GM19372 (cell line): ENCODE data around the gene JUN.

Experiments
- ATAC-seq: cut with Tn5 transposase; IDR thresholded peaks from one replicate; pipeline ENCODE4 v1.9.1; 2021; ENCODE audit warnings: mild to moderate bottlenecking, low read depth, moderate library complexity; ENCODE audit not compliant: unreplicated experiment

Gene JUN

GRCh38 chr1:58764294-58764978 is 19.4 kb downstream of the JUN start:
- ATAC-seq, result no peak

- no peak for ATAC-seq
Observed at GRCh38 chr1:58763214-58763613, 20.6 kb downstream of the JUN start.

- no peak for ATAC-seq
Observed at GRCh38 chr1:58762806-58763205, 21.0 kb downstream of the JUN start.

- no peak for ATAC-seq
Observed at GRCh38 chr1:58755468-58755872, 28.4 kb downstream of the JUN start.

- no peak for ATAC-seq
Observed at GRCh38 chr1:58754683-58755467, 29.0 kb downstream of the JUN start.

- ATAC-seq, result no peak
Observed at GRCh38 chr1:58754073-58754613, 29.7 kb downstream of the JUN start.

GRCh38 chr1:58753431-58753866 is 30.4 kb downstream of the JUN start:
- ATAC-seq, result no peak

- no peak for ATAC-seq
Observed at GRCh38 chr1:58749646-58750045, 34.2 kb downstream of the JUN start.

- ATAC-seq, result no peak
Observed at GRCh38 chr1:58748666-58749065, 35.2 kb downstream of the JUN start.

GRCh38 chr1:58746757-58747156 is 37.1 kb downstream of the JUN start:
- ATAC-seq, result no peak

- no peak for ATAC-seq
Observed at GRCh38 chr1:58746182-58746581, 37.7 kb downstream of the JUN start.

- no peak for ATAC-seq
Observed at GRCh38 chr1:58745666-58746065, 38.2 kb downstream of the JUN start.

- no peak for ATAC-seq
Observed at GRCh38 chr1:58745117-58745516, 38.7 kb downstream of the JUN start.

- ATAC-seq, result no peak
Observed at GRCh38 chr1:58741678-58742553, 41.9 kb downstream of the JUN start.

- ATAC-seq, result no peak
Observed at GRCh38 chr1:58739856-58740466, 43.9 kb downstream of the JUN start.

GRCh38 chr1:58738876-58739275 is 45.0 kb downstream of the JUN start:
- ATAC-seq, result no peak

GRCh38 chr1:58735586-58735985 is 48.3 kb downstream of the JUN start:
- no peak for ATAC-seq

- ATAC-seq, result no peak
Observed at GRCh38 chr1:58734630-58735029, 49.2 kb downstream of the JUN start.

- ATAC-seq, result no peak
Observed at GRCh38 chr1:58732087-58732775, 51.6 kb downstream of the JUN start.
